ENCODE results near the gene MTX1. TPM values are rescaled to one million over a fixed set of nuclear protein-coding genes. Genes with fewer than 3 reads are reported as not detected.
"Not testable (repeated sequence)": the region's sequence is repeated elsewhere in the genome, so short reads cannot be mapped to it uniquely, and the experiment has no call there.

Gene MTX1
- total RNA-seq, 1 experiment from 2014 or later = 54.0 TPM

GRCh38 chr1:155186794-155187455 lies 21.6 kb upstream of the MTX1 start:
- no peak for DNase-seq (ENCODE audit: low read depth)

DNA sequence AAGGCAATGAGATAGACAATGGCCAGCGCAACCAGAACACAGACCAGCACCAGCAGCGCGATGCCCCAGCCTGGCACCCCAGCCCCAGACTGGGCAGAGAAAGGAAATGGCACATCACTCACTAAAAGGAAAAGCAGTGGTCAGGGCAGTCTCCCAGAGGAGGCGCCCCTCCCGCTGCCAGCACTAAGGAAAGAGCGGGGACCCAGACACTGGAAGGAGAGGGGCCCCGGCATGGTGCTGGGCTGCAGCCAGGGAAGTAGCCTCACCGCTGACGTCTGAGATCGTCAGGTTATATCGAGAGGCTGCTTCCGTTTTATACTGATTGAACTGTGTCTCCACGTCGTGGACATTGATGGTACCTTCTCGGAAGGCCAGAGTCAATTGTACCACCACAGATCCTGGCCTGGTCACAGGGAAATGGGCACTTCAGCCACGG lies 21.0 kb upstream of the MTX1 start:
- DNase-seq (ENCODE audit: low read depth) = no peak

- DNase-seq (ENCODE audit: low read depth) = no peak
These were observed 20.2 kb upstream of the MTX1 start for GRCh38 chr1:155188268-155188667.

GRCh38 chr1:155189926-155190325 lies 18.6 kb upstream of the MTX1 start:
- DNase-seq (ENCODE audit: low read depth) = not testable (repeated sequence)

DNA sequence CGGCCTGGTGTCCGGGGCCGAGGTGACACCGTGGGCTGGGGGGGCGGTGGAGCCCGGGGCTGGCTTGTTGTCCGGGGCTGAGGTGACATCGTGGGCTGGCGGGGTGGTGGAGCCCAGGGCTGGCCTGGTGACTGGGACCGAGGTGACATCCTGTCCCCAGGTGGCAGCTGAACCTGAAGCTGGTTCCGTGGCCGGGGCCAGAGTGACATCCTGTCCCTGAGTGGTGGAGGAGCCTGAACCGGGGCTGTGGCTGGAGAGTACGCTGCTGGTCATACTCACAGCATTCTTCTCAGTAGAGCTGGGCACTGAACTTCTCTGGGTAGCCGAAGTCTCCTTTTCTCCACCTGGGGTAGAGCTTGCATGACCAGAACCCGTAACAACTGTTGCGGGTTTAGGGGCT lies 16.6 kb upstream of the MTX1 start:
- no peak for DNase-seq (ENCODE audit: low read depth)

GRCh38 chr1:155192346-155193274 lies 15.9 kb upstream of the MTX1 start:
- DNase-seq (ENCODE audit: low read depth) = no peak

GRCh38 chr1:155193275-155193990 lies 15.1 kb upstream of the MTX1 start:
- peak; percentile 89 for DNase-seq (ENCODE audit: low read depth)

DNA sequence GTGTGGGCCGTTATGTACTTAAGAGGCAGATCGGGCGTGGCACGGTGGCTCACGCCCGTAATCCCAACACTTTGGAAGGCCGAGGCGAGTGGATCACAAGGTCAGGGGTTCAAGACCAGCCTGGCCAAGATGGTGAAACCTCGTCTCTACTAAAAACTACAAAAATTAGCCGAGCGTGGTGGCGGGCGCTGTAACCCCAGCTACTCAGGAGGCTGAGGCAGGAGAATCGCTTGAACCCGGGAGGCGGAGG lies 14.6 kb upstream of the MTX1 start:
- not testable (repeated sequence) for DNase-seq (ENCODE audit: low read depth)

GRCh38 chr1:155195201-155196102 lies 13.0 kb upstream of the MTX1 start:
- no peak for DNase-seq (ENCODE audit: low read depth)

DNA sequence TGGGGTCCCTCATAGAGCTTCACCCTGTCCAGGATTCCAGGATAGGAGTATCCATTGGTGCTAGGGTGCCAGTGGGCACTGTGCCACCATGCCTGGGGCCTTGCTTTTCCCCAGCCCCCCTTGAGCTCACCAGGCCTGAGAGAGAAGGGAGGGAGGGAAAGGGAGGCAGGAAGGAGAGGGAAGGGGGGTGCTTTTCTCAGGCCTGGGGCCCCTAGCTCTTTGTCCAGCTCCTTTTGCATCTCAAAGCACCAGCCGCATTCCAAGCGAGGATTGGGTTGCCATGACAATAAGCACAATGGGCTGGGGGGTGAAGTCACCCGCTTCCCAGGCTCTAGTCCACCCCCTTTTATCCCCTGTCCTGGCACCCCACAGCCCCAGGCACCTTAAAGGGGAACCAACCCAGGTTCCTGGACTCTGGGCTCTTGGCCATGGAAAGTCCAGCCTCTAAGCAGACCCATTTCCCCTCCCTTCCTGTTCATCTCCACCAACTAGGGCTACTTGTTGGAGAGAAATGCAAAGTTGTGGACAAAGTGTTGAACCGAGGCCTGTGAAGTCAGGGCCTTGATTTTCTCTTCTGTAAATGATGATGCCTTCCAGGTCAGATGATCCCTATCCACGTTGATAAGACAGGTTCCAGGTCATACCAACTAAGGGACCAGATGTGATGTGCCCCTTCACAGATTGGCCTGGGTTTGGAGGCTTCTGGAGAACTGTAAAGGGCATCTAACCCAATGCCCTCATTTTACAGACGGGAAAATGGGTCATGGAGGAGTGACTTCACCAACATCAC lies 12.2 kb upstream of the MTX1 start:
- DNase-seq (ENCODE audit: low read depth) = no peak

- DNase-seq (ENCODE audit: low read depth) = no peak
These were observed 11.4 kb upstream of the MTX1 start for GRCh38 chr1:155196893-155197638.

GRCh38 chr1:155197901-155198546 lies 10.5 kb upstream of the MTX1 start:
- DNase-seq (ENCODE audit: low read depth) = no peak

DNA sequence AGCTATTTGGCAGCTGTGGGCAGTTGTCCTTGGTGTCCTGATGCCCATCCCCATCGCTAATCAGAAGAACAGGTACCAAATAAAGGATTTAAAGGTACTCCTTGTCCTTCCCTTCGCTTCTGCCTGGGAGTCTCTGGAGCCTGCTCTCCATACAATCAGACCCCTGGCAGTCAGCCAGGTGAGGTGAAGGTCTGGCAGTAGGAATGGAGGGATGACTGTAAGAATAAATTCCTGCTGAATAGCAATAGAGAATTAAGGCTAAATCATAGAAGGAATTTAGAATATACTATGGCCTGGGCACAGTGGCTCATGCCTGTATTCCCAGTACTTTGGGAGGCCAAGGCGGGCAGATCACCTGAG lies 10.0 kb upstream of the MTX1 start:
- no peak for DNase-seq (ENCODE audit: low read depth)

DNA sequence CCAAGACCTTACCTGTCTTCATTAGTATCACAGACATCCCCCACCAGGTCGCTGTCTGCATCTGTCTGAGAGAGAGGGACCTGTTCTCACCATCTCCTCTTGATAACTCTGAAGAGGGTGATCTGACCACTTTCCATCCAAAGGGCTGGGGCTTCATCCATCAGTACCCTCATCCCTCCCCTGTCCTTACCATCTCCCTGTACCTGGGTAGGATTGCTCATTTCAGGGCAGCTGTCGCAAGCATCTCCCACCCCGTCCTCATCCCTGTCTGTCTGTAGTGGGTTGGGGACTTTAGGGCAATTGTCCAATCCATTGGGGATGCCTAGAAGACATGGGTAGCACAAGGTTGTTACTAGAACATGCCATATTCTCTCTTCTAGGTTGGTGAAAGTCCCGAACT lies 8.7 kb upstream of the MTX1 start:
- no peak for DNase-seq (ENCODE audit: low read depth)

GRCh38 chr1:155200920-155201319 lies 7.6 kb upstream of the MTX1 start:
- DNase-seq (ENCODE audit: low read depth) = no peak

DNA sequence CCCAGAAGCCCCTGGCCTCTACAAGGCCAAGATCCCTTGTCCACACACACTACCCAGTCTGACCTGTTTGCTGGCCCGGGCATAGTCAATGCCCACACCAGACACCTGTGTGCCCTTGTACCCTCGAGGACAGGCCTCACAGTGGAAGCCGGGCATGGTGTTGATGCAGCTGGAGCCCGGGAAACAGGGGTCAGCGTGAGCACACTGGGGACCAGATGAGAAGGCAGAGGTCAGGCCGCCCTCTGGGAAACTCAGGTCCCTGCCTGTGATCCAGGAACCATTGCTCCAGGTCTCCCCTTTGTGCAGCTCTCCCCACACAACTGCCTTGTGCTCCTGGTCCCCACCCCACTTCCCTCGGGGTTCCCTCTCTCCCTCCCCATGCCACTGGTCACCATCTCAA lies 6.3 kb upstream of the MTX1 start:
- DNase-seq (ENCODE audit: low read depth) = no peak

DNA sequence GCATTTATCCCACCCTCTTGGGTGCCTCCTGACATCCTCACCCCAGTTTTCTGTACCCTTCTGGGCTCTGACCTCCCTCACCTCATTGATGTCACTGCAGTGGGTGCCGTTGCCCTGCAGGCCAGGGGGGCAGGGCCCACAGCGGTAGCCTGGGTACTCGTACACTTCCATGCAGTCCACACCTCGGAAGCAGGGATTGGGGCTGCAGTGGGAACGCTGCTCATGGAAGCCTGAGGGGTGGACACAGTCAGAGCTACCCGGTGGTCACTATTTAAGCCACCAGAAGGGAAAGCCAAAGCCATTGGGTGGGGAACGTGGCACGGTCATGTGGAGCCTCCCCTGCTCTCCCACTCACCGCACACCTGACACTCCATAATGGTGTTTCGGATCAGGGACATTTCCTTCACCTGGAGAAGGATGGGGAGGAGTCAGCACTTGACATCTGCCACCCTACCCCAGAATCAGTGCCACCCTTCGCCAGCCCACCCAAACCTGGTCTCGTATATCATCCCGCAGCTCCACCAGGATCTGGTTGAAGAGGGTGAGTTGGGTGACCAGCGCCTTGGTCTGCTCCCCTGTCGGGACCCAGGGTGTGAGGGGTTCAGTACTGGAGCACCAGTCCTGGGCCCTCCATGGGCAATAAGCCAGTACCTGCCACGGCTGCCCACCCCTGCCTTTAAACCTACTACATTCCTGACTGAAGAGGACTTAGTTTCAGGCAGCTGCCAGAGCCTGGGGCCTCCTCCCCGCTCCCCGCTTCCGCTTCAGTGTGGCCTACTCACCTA lies 5.6 kb upstream of the MTX1 start:
- DNase-seq (ENCODE audit: low read depth) = no peak

DNA sequence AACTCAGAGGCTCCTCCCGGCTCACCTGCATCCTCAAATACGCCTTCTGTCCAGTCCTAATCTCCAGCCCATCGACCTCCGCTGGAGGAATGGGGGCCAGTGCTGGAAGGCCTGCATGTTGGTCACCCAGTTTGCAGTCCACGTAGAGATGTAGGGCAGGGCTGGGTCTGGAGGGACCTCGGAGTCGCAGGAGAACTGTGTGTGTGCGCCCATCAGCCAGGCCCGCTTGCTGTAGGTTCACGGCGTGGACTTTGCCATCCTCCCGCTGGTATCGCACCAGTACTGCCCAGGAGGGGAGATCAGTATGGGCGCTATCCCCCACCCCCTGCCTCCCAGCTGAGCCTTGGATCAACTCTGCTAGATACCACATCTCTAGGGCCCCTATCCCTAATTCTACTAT lies 3.5 kb upstream of the MTX1 start:
- DNase-seq (ENCODE audit: low read depth) = no peak
